ENCODE results near the gene FOXN3.

DNA sequence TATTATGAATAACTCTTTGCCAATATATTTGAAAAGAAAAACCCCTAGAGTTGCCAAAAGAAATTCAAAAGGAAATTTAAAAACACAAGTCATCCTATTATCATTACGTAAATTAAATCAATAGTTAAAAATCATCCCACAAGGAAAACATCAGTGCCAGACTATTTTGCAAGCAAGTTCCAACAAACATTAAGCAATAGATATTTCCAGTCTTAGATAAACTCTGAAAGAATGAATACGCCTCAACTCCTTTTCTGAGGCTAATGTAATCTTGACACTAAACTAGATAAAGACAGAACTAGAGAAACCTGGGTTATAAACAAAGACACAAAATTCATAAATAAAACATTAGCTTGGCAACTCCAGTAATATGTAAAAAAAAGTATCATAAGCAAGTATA, 245.9 kb downstream of the FOXN3 start:
- TF ChIP-seq, protein P1, sequence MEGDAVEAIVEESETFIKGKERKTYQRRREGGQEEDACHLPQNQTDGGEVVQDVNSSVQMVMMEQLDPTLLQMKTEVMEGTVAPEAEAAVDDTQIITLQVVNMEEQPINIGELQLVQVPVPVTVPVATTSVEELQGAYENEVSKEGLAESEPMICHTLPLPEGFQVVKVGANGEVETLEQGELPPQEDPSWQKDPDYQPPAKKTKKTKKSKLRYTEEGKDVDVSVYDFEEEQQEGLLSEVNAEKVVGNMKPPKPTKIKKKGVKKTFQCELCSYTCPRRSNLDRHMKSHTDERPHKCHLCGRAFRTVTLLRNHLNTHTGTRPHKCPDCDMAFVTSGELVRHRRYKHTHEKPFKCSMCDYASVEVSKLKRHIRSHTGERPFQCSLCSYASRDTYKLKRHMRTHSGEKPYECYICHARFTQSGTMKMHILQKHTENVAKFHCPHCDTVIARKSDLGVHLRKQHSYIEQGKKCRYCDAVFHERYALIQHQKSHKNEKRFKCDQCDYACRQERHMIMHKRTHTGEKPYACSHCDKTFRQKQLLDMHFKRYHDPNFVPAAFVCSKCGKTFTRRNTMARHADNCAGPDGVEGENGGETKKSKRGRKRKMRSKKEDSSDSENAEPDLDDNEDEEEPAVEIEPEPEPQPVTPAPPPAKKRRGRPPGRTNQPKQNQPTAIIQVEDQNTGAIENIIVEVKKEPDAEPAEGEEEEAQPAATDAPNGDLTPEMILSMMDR (IDR thresholded peaks at IDR 0.05) = no peak
- no peak for TF ChIP-seq ZFX (IDR thresholded peaks at IDR 0.05; ENCODE audit: borderline replicate concordance)

Data from 22Rv1 (cell line).